Measurements from ENCODE around the gene MYO1G. TPM values are rescaled to one million over a fixed set of nuclear protein-coding genes. Genes with fewer than 3 reads are reported as not detected.

Gene MYO1G
- total and polyA plus RNA-seq, 4 donors = 0.56 to 3.9 (median 2.1) TPM

- TF ChIP-seq, protein P1, sequence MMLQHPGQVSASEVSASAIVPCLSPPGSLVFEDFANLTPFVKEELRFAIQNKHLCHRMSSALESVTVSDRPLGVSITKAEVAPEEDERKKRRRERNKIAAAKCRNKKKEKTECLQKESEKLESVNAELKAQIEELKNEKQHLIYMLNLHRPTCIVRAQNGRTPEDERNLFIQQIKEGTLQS (IDR thresholded peaks at IDR 0.05) = no peak
Measured at GRCh38 chr7:44988701-44989100, 9.9 kb upstream of the MYO1G start (continued).

GRCh38 chr7:44987996-44988395 lies 9.2 kb upstream of the MYO1G start:
- DNase-seq (ENCODE audit: low spot score) = no peak
- H3K9me3 ChIP-seq (ENCODE audit: control insufficient read depth in 4 of 4, low read length in 3 of 4) = no peaks in the 10 kb centered on the region
- no peak overlapping the region for H3K27ac ChIP-seq (ENCODE audit: low read depth in 1 of 2, low read length in 2 of 2)
- H3K9ac ChIP-seq (ENCODE audit: low read depth in 1 of 2, low read length in 2 of 2) = no peak overlapping the region
- TF ChIP-seq CTCF (IDR thresholded peaks at IDR 0.05; ENCODE audit: low read depth, low read length, missing input control) = no peak
- no peak for TF ChIP-seq RXRA (IDR thresholded peaks at IDR 0.05)
- TF ChIP-seq, protein P2, sequence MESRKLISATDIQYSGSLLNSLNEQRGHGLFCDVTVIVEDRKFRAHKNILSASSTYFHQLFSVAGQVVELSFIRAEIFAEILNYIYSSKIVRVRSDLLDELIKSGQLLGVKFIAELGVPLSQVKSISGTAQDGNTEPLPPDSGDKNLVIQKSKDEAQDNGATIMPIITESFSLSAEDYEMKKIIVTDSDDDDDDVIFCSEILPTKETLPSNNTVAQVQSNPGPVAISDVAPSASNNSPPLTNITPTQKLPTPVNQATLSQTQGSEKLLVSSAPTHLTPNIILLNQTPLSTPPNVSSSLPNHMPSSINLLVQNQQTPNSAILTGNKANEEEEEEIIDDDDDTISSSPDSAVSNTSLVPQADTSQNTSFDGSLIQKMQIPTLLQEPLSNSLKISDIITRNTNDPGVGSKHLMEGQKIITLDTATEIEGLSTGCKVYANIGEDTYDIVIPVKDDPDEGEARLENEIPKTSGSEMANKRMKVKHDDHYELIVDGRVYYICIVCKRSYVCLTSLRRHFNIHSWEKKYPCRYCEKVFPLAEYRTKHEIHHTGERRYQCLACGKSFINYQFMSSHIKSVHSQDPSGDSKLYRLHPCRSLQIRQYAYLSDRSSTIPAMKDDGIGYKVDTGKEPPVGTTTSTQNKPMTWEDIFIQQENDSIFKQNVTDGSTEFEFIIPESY (IDR thresholded peaks at IDR 0.05) = no peak
- TF ChIP-seq EGR1 (IDR thresholded peaks at IDR 0.05; ENCODE audit: low read depth in 2 of 2) = no peak
- no peak for TF ChIP-seq TAF1 (conservative IDR thresholded peaks at IDR 0.05)
- TF ChIP-seq GABPA (IDR thresholded peaks at IDR 0.05 in 1 of 2, conservative IDR thresholded peaks at IDR 0.05 in 1 of 2) = no peak
- TF ChIP-seq REST (IDR thresholded peaks at IDR 0.05) = no peak
- no peak for TF ChIP-seq FOXA2 (IDR thresholded peaks at IDR 0.05)
- TF ChIP-seq, protein P1 (IDR thresholded peaks at IDR 0.05) = no peak
- TF ChIP-seq SP1 (IDR thresholded peaks at IDR 0.05) = no peak
- no peak for TF ChIP-seq HNF4A (conservative IDR thresholded peaks at IDR 0.05)
- no peak for TF ChIP-seq RAD21 (IDR thresholded peaks at IDR 0.05)
- no peak for TF ChIP-seq NR2F2 (IDR thresholded peaks at IDR 0.05)
- no peak for TF ChIP-seq FOXA1 (IDR thresholded peaks at IDR 0.05)
- TF ChIP-seq MAX (IDR thresholded peaks at IDR 0.05) = no peak
- no peak for TF ChIP-seq JUND (IDR thresholded peaks at IDR 0.05)
- no peak for TF ChIP-seq HNF4G (IDR thresholded peaks at IDR 0.05)
- no peak for TF ChIP-seq YY1 (IDR thresholded peaks at IDR 0.05)
- peaks cover 0 to 7% (median 2%) of the 10 kb centered on the region in 4 donors for H3K4me1 ChIP-seq (ENCODE audit: control insufficient read depth in 4 of 4, insufficient read depth in 4 of 4, low read length in 3 of 4)
- H3K36me3 ChIP-seq (ENCODE audit: control insufficient read depth in 4 of 4, insufficient read depth in 3 of 4, low read depth in 1 of 4, low read length in 3 of 4) = peaks cover 2 to 17% (median 16%) of the 10 kb centered on the region in 4 donors
- no peak overlapping the region for H3K4me3 ChIP-seq (ENCODE audit: low read depth in 1 of 3, low read length in 3 of 3)
- H3K27me3 ChIP-seq (ENCODE audit: control insufficient read depth in 4 of 4, insufficient read depth in 4 of 4, low read length in 3 of 4) = no peaks in the 10 kb centered on the region
- 83% methylated on average over 10 of the region's 10 CpGs for whole genome bisulfite sequencing

Data from liver (tissue), 9 donors.